NT2/D1 (cell line): ENCODE measurements around the gene HINFP.

ENCODE experiments used
- SUZ12 ChIP-seq: IDR thresholded peaks from 2 replicates; pipeline ENCODE4 v1.6.1; 2011; ENCODE audit not compliant: insufficient read length, insufficient read depth; ENCODE audit errors: extremely low read depth
- ZNF274 ChIP-seq: IDR thresholded peaks from 2 replicates; pipeline ENCODE4 v1.6.1; 2011; ENCODE audit warnings: mild to moderate bottlenecking, low read depth, low read length

DNA sequence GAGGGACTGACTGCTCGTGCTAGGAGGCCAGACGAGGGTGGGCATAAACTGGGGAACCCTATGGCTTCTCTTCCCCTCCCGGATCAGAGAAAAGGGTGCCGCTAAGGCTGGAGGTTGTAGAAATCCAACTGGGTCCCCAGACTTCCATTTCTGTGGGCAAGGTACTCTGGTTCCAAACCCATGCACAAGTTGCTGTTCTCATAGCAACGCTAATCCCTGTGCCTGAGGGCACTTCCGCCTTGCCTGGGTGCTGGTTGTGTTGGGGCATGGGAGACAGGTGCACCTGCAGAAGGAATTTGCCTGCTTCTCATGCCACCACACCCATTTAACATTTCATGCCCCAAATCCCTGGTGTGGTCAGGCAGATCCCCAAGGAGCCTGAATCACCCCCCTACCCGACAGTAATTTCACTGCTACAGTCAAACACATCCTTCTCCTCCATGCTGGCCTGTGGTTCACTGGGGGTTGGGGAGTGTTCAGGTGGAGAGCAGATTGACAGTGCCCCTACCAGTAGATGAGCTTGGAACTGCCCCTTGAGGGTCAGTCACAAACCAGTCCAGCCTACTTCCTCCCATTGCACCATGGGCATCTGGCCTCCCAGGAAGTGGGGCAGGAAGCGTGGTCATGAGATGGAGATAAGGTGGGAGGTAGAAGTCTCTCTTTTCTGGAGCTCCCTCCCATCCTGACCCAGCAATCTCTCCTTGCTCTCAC lies 13.1 kb upstream of the HINFP start:
- no peak for TF ChIP-seq SUZ12
- no peak for TF ChIP-seq ZNF274
